HepG2 (cell line): ENCODE results near the gene ZBP1. TPM values are rescaled to one million over a fixed set of nuclear protein-coding genes. Genes with fewer than 3 reads are reported as not detected.
A peak's percentile ranks its signal among the peaks of the same experiment; 100 is the strongest.

Experiments used
- BATF2 ChIP-seq: sonication (generic); formaldehyde crosslinking; IDR thresholded peaks from 2 replicates; pipeline ENCODE4 v1.8.0; 2022; ENCODE audit warnings: mild to moderate bottlenecking, missing genetic modification reagents, moderate library complexity
- CEBPZ ChIP-seq: IDR thresholded peaks from 2 replicates; pipeline ENCODE4 v1.6.1; 2012; ENCODE audit warnings: low read length, improper control_type of control experiment
- CHD2 ChIP-seq: IDR thresholded peaks from 2 replicates; pipeline ENCODE4 v1.6.1; 2011; ENCODE audit warnings: low read depth, low read length, improper control_type of control experiment
- CREM ChIP-seq, 2 experiments: sonication (generic) in 1 of 2; formaldehyde crosslinking in 1 of 2; IDR thresholded peaks; 2 replicates each; pipeline versions ENCODE4 v1.4.0 to v1.6.1; 2016 to 2020; ENCODE audit warnings: antibody characterized with exemption in 1 of 2, mild to moderate bottlenecking in 1 of 2, missing genetic modification reagents in 1 of 2
- FOXP4 ChIP-seq: sonication (generic); formaldehyde crosslinking; IDR thresholded peaks from 2 replicates; pipeline ENCODE4 v1.4.0; 2020; ENCODE audit warnings: missing genetic modification reagents
- KDM2A ChIP-seq: sonication (generic); formaldehyde crosslinking; IDR thresholded peaks from 2 replicates; pipeline ENCODE4 v1.4.0; 2020; ENCODE audit warnings: low read depth, missing genetic modification reagents, borderline replicate concordance
- PHF20 ChIP-seq: sonication (generic); formaldehyde crosslinking; IDR thresholded peaks from 2 replicates; pipeline ENCODE4 v1.5.0; 2020; ENCODE audit warnings: mild to moderate bottlenecking, missing genetic modification reagents
- PRDM15 ChIP-seq: sonication (generic); formaldehyde crosslinking; IDR thresholded peaks from 2 replicates; pipeline ENCODE4 v1.4.0; 2020; ENCODE audit warnings: missing genetic modification reagents
- SMARCE1 ChIP-seq: fragments of 450-650 bp; IDR thresholded peaks from 2 replicates; pipeline ENCODE4 v1.6.1; 2017; ENCODE audit warnings: borderline replicate concordance
- TCF7L2 ChIP-seq: IDR thresholded peaks from 2 replicates; pipeline ENCODE4 v1.6.1; 2011; ENCODE audit warnings: mild to moderate bottlenecking, low read depth, low read length, moderate library complexity
- TIGD3 ChIP-seq: sonication (generic); formaldehyde crosslinking; IDR thresholded peaks from 2 replicates; pipeline ENCODE4 v1.5.1; 2020; ENCODE audit warnings: mild to moderate bottlenecking, missing genetic modification reagents, borderline replicate concordance
- YEATS4 ChIP-seq: sonication (generic); formaldehyde crosslinking; IDR thresholded peaks from 2 replicates; pipeline ENCODE4 v1.4.0; 2020; ENCODE audit warnings: missing genetic modification reagents, borderline replicate concordance
- ZFP36L1 ChIP-seq: sonication (generic); formaldehyde crosslinking; IDR thresholded peaks from 2 replicates; pipeline ENCODE4 v1.8.0; 2022; ENCODE audit warnings: mild to moderate bottlenecking, missing genetic modification reagents, moderate library complexity
- ZNF235 ChIP-seq: sonication (generic); formaldehyde crosslinking; IDR thresholded peaks from 2 replicates; pipeline ENCODE4 v1.8.1; 2023; ENCODE audit warnings: mild to moderate bottlenecking, missing genetic modification reagents, borderline replicate concordance
- ZNF274 ChIP-seq: sonication (generic); formaldehyde crosslinking; IDR thresholded peaks from 2 replicates; pipeline ENCODE4 v1.5.1; 2020; ENCODE audit warnings: mild to moderate bottlenecking, missing genetic modification reagents
- ZNF816 ChIP-seq: sonication (generic); formaldehyde crosslinking; IDR thresholded peaks from 2 replicates; pipeline ENCODE4 v1.8.0; 2022; ENCODE audit warnings: missing genetic modification reagents, mild to moderate bottlenecking, borderline replicate concordance
- ZNF883 ChIP-seq: sonication (generic); formaldehyde crosslinking; IDR thresholded peaks from 2 replicates; pipeline ENCODE4 v1.5.1; 2020; ENCODE audit warnings: mild to moderate bottlenecking, missing genetic modification reagents; ENCODE audit errors: not compliant biosample characterization
- polyA plus RNA-seq, 8 experiments: library from polyadenylated mRNA; depleted of rRNA in 3 of 8; stranded (reverse) in 7 of 8; unstranded in 1 of 8; fragments of >200 nt; fragmentation: Illumina TruSeq in 4 of 8; extraction: Trizol in 4 of 8; gene quantifications; 2 replicates each; pipeline versions ENCODE4 v1.2.1 to v1.2.3, GENCODE V29; 2011 to 2016; ENCODE audit warnings: low read depth in 4 of 8, missing spikeins in 1 of 8, mixed read lengths in 1 of 8; ENCODE audit not compliant: insufficient read depth in 1 of 8
- total RNA-seq, 5 experiments: library from RNA; depleted of rRNA; stranded (reverse); fragments of >200 nt; fragmentation: Illumina TruSeq; extraction: Trizol; gene quantifications; 2 replicates each; pipeline ENCODE4 v1.2.3, GENCODE V29; 2016; ENCODE audit warnings: low read depth in 1 of 5

Gene ZBP1
- total and polyA plus RNA-seq, 2 of the 13 experiments (the other 11 are each of a cell fraction or from before 2014, with no cell fraction given), result not detected

GRCh38 chr20:57558614-57559288 lies 61.5 kb downstream of the ZBP1 start (continued):
- TF ChIP-seq FOXP4 (peak; percentile 22; the same call in 1 of the 2 replicates), PHF20 (CRISPR knock-in tag) (0 out of 2 replicates have a peak, but pooled peaks have one; percentile 4), SMARCE1 (peak; percentile 20; the same call in 1 of the 2 replicates), BATF2 (CRISPR knock-in tag) (no peak), KDM2A (CRISPR knock-in tag) (no peak), ZNF235 (CRISPR knock-in tag) (no peak), ZFP36L1 (CRISPR knock-in tag) (peak; percentile 44; the same call in 1 of the 2 replicates), ZNF816 (CRISPR knock-in tag) (peak; percentile 89), CEBPZ (0 out of 2 replicates have a peak, but pooled peaks have one; percentile 22), TIGD3 (CRISPR knock-in tag) (no peak), YEATS4 (CRISPR knock-in tag) (0 out of 2 replicates have a peak, but pooled peaks have one; percentile 30), CREM (IDR thresholded peaks at IDR 0.05) (peak; percentile 57; the same call in 1 of the 2 replicates), CREM (CRISPR knock-in tag; IDR thresholded peaks at IDR 0.05) (no peak), PRDM15 (CRISPR knock-in tag) (peak; percentile 13; the same call in 1 of the 2 replicates), CHD2 (no peak), ZNF274 (peak; percentile 15; the same call in 1 of the 2 replicates), TCF7L2 (no peak), ZNF883 (peak; percentile 30)
